GM12878 (cell line): Measurements from ENCODE around the gene ADAMTSL4. TPM values are rescaled to one million over a fixed set of nuclear protein-coding genes. Genes with fewer than 3 reads are reported as not detected.

Source experiments
- ATAC-seq: fragments of 200-7000 bp; cut with Tn5 transposase; 3 replicates; pipeline ENCODE4 v1.9.1; 2020; ENCODE audit warnings: mild to moderate bottlenecking, moderate library complexity
- BruUV-seq: library from RNA; stranded (reverse); fragments of 400-500 nt; replicated peaks from 2 replicates; lab custom pipeline; 2021; lab: Mats Ljungman, UMichigan
- CTCF ChIA-PET: fragments of 300-600 bp; sonication (Branson Sonifier 250); formaldehyde crosslinking; extraction: SDS; loops from one replicate; lab custom pipeline; 2021; ENCODE audit warnings: inconsistent platforms; lab: Yijun Ruan, JAX
- POLR2A ChIA-PET: fragments of 350-600 bp; formaldehyde crosslinking; extraction: SDS; loops from one replicate; lab custom pipeline; 2021; ENCODE audit warnings: inconsistent platforms; lab: Charles Lee
- RAD21 ChIA-PET: fragments of 300-600 bp; sonication (Branson Sonifier 250); formaldehyde crosslinking; loops from one replicate; lab custom pipeline; 2023; ENCODE audit warnings: antibody characterized with exemption; ENCODE audit not compliant: unreplicated experiment; lab: Charles Lee
- SMC1A ChIA-PET: fragments of 300-600 bp; sonication (Branson Sonifier 250); formaldehyde crosslinking; loops from one replicate; lab custom pipeline; 2023; ENCODE audit not compliant: unreplicated experiment, uncharacterized antibody; lab: Charles Lee
- DNase-seq: peaks from one replicate; pipeline ENCODE4 v3.0.0-alpha.2; 2011; ENCODE audit warnings: low read depth, low spot score
- FAIRE-seq: peaks from 3 replicates; lab custom pipeline; 2011; peaks lifted over from hg19 to GRCh38; lab: Jason Lieb, UNC
- H2AFZ ChIP-seq: 2 replicates; pipeline ENCODE4 v1.6.0; 2011; ENCODE audit warnings: low read depth, low read length, control low read depth; ENCODE audit not compliant: control insufficient read depth
- H3K27ac ChIP-seq: 2 replicates; pipeline ENCODE4 v1.5.1; 2011; ENCODE audit warnings: control low read depth; ENCODE audit not compliant: control insufficient read depth, insufficient read depth
- H3K27me3 ChIP-seq, 2 experiments: replicated peaks in 1 of 2; 2 replicates each; pipeline versions ENCODE4 v1.6.0 to v1.6.1; 2011; ENCODE audit warnings: low read length in 1 of 2; ENCODE audit not compliant: control insufficient read depth in 2 of 2, insufficient read depth in 2 of 2
- H3K36me3 ChIP-seq, 2 experiments: 2 replicates each; pipeline ENCODE4 v1.5.1; 2011; ENCODE audit warnings: low read length in 1 of 2; ENCODE audit not compliant: control insufficient read depth in 2 of 2, insufficient read depth in 2 of 2
- H3K4me1 ChIP-seq: 2 replicates; pipeline ENCODE4 v1.6.1; 2011; ENCODE audit warnings: mild to moderate bottlenecking, low read length, moderate library complexity, mixed read lengths; ENCODE audit not compliant: control insufficient read depth, insufficient read depth
- H3K4me2 ChIP-seq: 2 replicates; pipeline ENCODE4 v1.6.0; 2011; ENCODE audit warnings: control low read depth; ENCODE audit not compliant: control insufficient read depth, insufficient read depth
- H3K4me3 ChIP-seq: fragments of 200-600 bp; sonication (generic); 2 replicates; pipeline ENCODE4 v1.5.1; 2016
- H3K79me2 ChIP-seq: 2 replicates; pipeline ENCODE4 v1.6.0; 2011; ENCODE audit warnings: low read length; ENCODE audit not compliant: control insufficient read depth, insufficient read depth
- H3K9ac ChIP-seq: 2 replicates; pipeline ENCODE4 v1.8.0; 2011; ENCODE audit warnings: low read length, control low read depth, mixed read lengths; ENCODE audit not compliant: control insufficient read depth, insufficient read depth
- H3K9me3 ChIP-seq: replicated peaks from 3 replicates; pipeline ENCODE4 v1.5.1; 2011; ENCODE audit warnings: mild to moderate bottlenecking, low read length; ENCODE audit not compliant: control insufficient read depth, insufficient read depth
- H4K20me1 ChIP-seq: 2 replicates; pipeline ENCODE4 v1.6.0; 2011; ENCODE audit not compliant: control insufficient read depth, insufficient read depth
- HDGF ChIP-seq: fragments of 450-650 bp; IDR thresholded peaks from 2 replicates; pipeline ENCODE4 v1.6.1; 2016; ENCODE audit warnings: antibody characterized with exemption
- JUND ChIP-seq: IDR thresholded peaks from 2 replicates; pipeline ENCODE4 v1.6.1; 2012; ENCODE audit warnings: low read depth, mild to moderate bottlenecking, low read length, improper control_type of control experiment, moderate library complexity
- WGBS: methylation state at CpG from one replicate; pipeline ENCODE4 v1.1.6; 2016; ENCODE audit warnings: low lambda C conversion rate; ENCODE audit not compliant: insufficient replicate concordance, insufficient coverage; ENCODE audit errors: missing lambda C conversion rate; 5-methylcytosine and 5-hydroxymethylcytosine counted together
- in situ Hi-C: fragments of 300-500 bp; cut with MboI; formaldehyde crosslinking; loops from 9 replicates; pipeline ENCODE4 v1.14.3; 2018; ENCODE audit warnings: mixed read lengths
- intact Hi-C: fragments of 100-400 bp; cut with micrococcal nuclease; formaldehyde crosslinking; loops from one replicate; pipeline ENCODE4 v1.14.2; 2022; ENCODE audit not compliant: unreplicated experiment
- polyA plus RNA-seq, 11 experiments: library from polyadenylated mRNA; depleted of rRNA in 4 of 11; unstranded in 6 of 11; stranded (reverse) in 5 of 11; fragments of >200 nt; fragmentation: Nextera tagmentation in 4 of 11; fragmentation: Illumina TruSeq in 1 of 11; extraction: Ambion mirVana in 4 of 11; extraction: Trizol in 1 of 11; gene quantifications; 1 replicate in 1 of 11; 2 replicates in 10 of 11; pipeline versions ENCODE4 v1.2.1 to v1.2.3, GENCODE V29; 2011 to 2016; ENCODE audit warnings: inconsistent platforms in 2 of 11, missing spikeins in 2 of 11, low read depth in 1 of 11
- total RNA-seq, 4 experiments: library from RNA; depleted of rRNA in 3 of 4; stranded (reverse); fragments of >200 nt in 3 of 4; fragmentation: Illumina TruSeq in 1 of 4; extraction: Trizol in 1 of 4; gene quantifications; 2 replicates each; pipeline versions ENCODE4 v1.2.1 to v1.2.3, GENCODE V29; 2013 to 2021
- TF ChIP-seq, protein P1 (sequence below): fragments of 450-650 bp; IDR thresholded peaks from 2 replicates; pipeline ENCODE4 v1.6.1; 2017; ENCODE audit warnings: low read depth, mild to moderate bottlenecking, moderate library complexity
- TF ChIP-seq, protein P2 (sequence below): IDR thresholded peaks from 2 replicates; pipeline ENCODE4 v1.6.1; 2011; ENCODE audit warnings: mild to moderate bottlenecking, low read depth, low read length, moderate library complexity; ENCODE audit not compliant: insufficient replicate concordance

The ADAMTSL4 gene
- total and polyA plus RNA-seq, 10 of the 15 experiments (the other 5 are each of a cell fraction or from before 2014, with no cell fraction given), result 0.04 to 0.15 (median 0.05) TPM; not detected in 5

DNA sequence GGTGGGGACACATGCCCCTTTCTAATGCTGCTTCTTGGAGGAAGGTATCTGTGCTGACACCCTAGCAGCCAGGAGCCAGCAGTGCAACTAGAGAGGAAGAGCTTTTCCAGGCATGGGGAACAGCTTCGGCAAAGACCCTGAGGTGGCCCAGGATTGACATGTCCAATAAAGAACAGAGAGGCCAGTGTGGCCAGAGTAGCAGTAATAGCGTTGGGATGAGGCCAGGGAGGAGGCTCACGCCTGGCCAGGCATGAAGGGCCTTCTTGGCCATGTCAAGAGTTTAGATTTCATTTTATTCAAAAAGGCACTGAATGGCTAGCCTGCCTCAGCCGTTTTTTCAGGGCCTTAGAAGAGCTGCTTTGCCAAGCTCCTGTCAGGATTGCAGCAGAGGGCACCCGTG lies 16.3 kb upstream of the ADAMTSL4 start:
- FAIRE-seq, result no peak
- intact Hi-C loops, result loop anchor here (1.0 to 5.0 kb wide), 2 partner anchors 69 to 276 kb away; partner anchors contain the start of gene CA14

More for the DNA sequence above, 16.3 kb upstream of the ADAMTSL4 start:
- RAD21 ChIA-PET, result interaction anchor here (0.7 to 2.7 kb wide), 5 partner anchors 15 to 67 kb away, joined by 3 to 8 read pairs (median 4); partner anchors contain the start of gene FALEC
- Histone ChIP-seq H3K9ac (no peak overlapping the region), H3K9me3 (no peaks in the 10 kb centered on the region)
- no peak for TF ChIP-seq JUND
- TF ChIP-seq, protein P1, sequence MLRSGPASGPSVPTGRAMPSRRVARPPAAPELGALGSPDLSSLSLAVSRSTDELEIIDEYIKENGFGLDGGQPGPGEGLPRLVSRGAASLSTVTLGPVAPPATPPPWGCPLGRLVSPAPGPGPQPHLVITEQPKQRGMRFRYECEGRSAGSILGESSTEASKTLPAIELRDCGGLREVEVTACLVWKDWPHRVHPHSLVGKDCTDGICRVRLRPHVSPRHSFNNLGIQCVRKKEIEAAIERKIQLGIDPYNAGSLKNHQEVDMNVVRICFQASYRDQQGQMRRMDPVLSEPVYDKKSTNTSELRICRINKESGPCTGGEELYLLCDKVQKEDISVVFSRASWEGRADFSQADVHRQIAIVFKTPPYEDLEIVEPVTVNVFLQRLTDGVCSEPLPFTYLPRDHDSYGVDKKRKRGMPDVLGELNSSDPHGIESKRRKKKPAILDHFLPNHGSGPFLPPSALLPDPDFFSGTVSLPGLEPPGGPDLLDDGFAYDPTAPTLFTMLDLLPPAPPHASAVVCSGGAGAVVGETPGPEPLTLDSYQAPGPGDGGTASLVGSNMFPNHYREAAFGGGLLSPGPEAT, result no peak
- no peak for TF ChIP-seq HDGF
- TF ChIP-seq, protein P2, sequence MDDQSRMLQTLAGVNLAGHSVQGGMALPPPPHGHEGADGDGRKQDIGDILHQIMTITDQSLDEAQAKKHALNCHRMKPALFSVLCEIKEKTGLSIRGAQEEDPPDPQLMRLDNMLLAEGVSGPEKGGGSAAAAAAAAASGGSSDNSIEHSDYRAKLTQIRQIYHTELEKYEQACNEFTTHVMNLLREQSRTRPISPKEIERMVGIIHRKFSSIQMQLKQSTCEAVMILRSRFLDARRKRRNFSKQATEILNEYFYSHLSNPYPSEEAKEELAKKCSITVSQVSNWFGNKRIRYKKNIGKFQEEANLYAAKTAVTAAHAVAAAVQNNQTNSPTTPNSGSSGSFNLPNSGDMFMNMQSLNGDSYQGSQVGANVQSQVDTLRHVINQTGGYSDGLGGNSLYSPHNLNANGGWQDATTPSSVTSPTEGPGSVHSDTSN, result no peak
- TF ChIP-seq, all 136 proteins: peak for 0
- ATAC-seq (no peak), DNase-seq (no peak)
- no TSS peak for BruUV-seq
- Histone ChIP-seq H3K27me3 (no peaks in the 10 kb centered on the region), H3K79me2 (no peaks in the 10 kb centered on the region), H2AFZ (no peak overlapping the region), H3K4me1 (no peaks in the 10 kb centered on the region; the same call in 1 of the 2 replicates), H3K4me2 (no peak overlapping the region), H4K20me1 (no peaks in the 10 kb centered on the region), H3K27ac (no peak overlapping the region), H3K36me3 (no peaks in the 10 kb centered on the region), H3K4me3 (no peak overlapping the region)
- 20% methylated on average over 5 of the region's 5 CpGs for WGBS
- ChIA-PET POLR2A (interaction anchor here (0.6 to 0.8 kb wide), 3 partner anchors 92 to 202 kb away, joined by 3 read pairs; no protein-coding TSS in a partner anchor), SMC1A (interaction anchor here (0.7 to 5.9 kb wide), 5 partner anchors 17 to 277 kb away, joined by 3 to 26 read pairs (median 7); partner anchors contain the start of gene FALEC), CTCF (interaction anchor here (0.6 to 3.0 kb wide), 27 partner anchors 9 to 462 kb away, joined by 3 to 36 read pairs (median 4); partner anchors contain the start of gene FALEC)
- in situ Hi-C loops, result no loop called here
